Stimulated activated CD4-positive, alpha-beta T cell treated with anti-CD3 and anti-CD28 coated beads, Interleukin-1b, Interleukin-23, amount 100 ng/mL, for 24 hours (primary cell): ENCODE measurements around the gene MAN1A1.
"Not testable (repeated sequence)": the region's sequence is repeated elsewhere in the genome, so short reads cannot be mapped to it uniquely, and the experiment has no call there.

ENCODE experiments used
- DNase-seq, 4 experiments: peaks; one replicate each; pipeline ENCODE4 v3.0.0-alpha.2; 2020; ENCODE audit warnings: low read depth in 4 of 4, low spot score in 1 of 4

The MAN1A1 gene

GRCh38 chr6:119349361-119350201 is at the start of gene MAN1A1:
Gene MAN1A1, minus strand, starts transcription at chr6:119349761. Its CDS starts 696 bp downstream, at chr6:119349065.
- peak; percentile 66 to 85 (median 79) for DNase-seq

DNA sequence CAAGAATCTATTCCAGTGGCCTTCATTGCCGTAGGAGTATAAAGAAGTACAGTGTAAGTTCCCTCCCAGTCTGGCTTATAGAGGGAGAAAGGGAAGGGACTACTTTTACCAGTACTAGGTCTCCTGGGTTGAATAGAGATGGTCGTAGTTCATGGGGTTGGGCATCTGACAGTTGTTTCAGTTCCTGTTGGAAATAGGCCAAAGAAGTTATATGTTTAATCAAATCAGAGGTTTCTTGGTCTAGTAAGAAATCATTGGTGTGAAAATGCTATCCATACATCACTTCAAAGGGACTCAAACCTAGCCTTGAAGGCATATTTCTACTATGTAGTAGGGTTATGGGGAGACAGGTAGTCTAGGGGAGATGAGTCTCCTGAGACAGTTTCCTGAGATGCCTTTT is 45.6 kb upstream of the MAN1A1 start:
- DNase-seq, result no peak

DNA sequence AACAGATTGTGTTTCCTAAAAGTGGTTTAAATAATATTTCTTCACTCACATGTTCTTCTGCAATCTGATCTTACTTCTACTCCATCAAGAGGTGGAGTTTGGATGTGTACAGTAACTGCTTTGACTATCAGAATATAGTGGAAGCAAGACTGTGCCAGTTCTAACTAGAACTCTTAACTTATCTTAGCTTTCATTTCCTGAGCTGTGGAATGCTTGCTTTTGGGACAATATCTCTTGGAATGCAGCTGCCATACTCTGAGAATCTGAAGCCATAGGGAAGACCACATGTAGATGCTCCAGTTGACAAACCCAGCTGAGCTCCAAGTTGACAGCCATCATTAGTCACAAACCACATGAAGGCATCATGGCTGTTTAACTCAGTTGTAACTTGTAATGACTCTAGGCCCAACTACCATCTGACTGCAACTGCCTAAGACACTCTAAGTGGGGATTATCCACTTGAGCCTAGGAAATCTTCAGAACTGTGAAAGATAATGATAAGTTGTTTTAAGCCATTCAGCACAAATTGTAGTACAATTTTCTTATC is 40.8 kb upstream of the MAN1A1 start:
- no peak for DNase-seq

GRCh38 chr6:119385994-119386393 is 36.4 kb upstream of the MAN1A1 start:
- no peak for DNase-seq

- no peak for DNase-seq
Measured at GRCh38 chr6:119384444-119384843, 34.9 kb upstream of the MAN1A1 start.

GRCh38 chr6:119379809-119380208 is 30.2 kb upstream of the MAN1A1 start:
- no peak for DNase-seq

DNA sequence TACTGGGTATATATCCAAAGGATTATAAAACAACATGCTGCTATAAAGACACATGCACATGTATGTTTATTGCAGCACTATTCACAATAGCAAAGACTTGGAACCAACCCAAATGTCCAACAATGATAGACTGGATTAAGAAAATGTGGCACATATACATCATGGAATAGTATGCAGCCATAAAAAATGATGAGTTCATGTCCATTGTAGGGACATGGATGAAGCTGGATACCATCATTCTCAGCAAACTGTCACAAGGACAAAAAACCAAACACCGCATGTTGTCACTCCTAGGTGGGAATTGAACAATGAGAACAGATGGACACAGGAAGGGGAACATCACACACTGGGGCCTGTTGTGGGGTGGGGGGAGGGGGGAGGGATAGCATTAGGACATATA is 27.5 kb upstream of the MAN1A1 start:
- not testable (repeated sequence) for DNase-seq

- DNase-seq, result no peak
Measured at GRCh38 chr6:119370080-119370479, 20.5 kb upstream of the MAN1A1 start.

- DNase-seq, result no peak
Measured at GRCh38 chr6:119368921-119369320, 19.4 kb upstream of the MAN1A1 start.

DNA sequence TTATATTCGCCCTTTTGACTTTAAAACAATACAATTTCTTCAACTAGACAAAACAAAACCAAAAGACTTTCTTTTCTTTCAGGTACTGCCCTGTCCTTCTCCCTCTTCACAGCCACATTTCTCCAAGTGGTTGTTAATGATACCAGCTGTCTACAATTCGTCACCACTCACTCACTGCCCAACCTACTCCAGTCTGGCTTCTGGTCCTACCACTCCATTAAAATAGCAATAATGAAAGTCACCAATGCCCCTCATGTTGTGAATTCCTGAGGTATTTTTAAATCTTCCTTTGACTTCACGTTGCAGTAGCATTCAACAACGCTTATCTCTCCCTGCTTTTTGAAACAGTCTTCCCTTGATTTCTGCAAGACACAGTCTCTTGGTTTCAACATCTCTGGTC is 11.6 kb upstream of the MAN1A1 start:
- DNase-seq, result no peak

- DNase-seq, result no peak
Measured at GRCh38 chr6:119360262-119360915, 10.8 kb upstream of the MAN1A1 start.

DNA sequence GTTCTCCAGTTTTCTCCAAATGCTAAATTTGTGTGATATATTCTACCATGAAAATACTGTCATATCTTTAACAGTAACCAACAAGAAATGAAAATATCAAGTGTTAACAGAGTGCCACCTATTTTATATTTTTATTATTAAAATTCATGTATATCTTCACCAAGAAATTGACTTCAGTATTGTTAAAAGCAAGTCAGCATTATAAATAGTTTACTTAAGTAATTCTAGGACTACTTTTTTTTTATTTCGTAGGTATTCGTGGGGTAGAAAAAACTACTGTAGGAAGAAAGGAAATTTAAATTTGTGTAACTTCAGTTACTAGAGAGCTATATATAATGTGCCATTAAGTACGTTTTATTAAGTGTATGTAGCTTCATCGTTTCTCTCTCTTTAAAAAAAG is 6.3 kb upstream of the MAN1A1 start:
- no peak for DNase-seq

DNA sequence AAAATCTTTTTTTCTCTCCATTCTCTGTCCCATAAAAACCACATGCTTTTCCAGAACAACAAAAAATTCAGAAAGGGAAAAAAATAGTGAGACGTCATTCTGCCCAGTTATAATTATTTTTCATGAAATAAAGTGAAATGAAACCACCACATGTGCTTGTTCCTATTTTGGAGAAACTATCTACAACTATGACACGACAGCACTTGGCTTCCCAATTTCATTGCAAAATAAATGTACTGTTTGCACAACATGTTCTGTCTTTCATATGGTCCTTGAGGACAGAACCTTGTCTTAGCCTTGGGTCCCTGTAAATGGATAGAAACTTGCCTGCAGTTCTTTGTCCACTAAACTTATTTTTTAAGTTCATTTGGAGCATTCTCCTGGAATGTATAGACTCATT is 5.6 kb upstream of the MAN1A1 start:
- no peak for DNase-seq

DNA sequence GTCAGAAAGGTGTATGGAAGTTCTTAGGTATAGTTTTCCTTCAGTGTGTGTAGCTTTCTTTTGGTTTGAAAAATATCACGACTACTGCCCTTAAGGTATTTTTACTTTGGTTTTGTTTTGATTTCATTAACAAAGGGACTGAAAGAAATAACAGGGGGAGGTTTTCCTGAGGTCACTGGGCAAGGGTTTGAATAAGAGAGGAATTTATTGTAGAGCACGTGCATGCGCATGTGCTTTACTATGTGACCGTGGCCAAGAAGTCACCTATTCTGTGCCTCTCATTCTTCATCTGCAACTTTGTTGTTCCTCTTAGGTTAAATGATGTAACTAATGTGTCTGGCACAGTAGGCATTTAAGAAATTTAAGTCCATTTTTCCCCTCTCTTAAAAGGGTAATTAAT is 4.1 kb upstream of the MAN1A1 start:
- no peak for DNase-seq

- no peak for DNase-seq
Measured at GRCh38 chr6:119352001-119352400, 2.4 kb upstream of the MAN1A1 start.

GRCh38 chr6:119350952-119351372 is 1.4 kb upstream of the MAN1A1 start:
- no peak for DNase-seq

- peak in 3 of 4 experiments; percentile 21 to 42 (median 33) for DNase-seq
Measured at GRCh38 chr6:119350202-119350951, 816 bp upstream of the MAN1A1 start.

DNA sequence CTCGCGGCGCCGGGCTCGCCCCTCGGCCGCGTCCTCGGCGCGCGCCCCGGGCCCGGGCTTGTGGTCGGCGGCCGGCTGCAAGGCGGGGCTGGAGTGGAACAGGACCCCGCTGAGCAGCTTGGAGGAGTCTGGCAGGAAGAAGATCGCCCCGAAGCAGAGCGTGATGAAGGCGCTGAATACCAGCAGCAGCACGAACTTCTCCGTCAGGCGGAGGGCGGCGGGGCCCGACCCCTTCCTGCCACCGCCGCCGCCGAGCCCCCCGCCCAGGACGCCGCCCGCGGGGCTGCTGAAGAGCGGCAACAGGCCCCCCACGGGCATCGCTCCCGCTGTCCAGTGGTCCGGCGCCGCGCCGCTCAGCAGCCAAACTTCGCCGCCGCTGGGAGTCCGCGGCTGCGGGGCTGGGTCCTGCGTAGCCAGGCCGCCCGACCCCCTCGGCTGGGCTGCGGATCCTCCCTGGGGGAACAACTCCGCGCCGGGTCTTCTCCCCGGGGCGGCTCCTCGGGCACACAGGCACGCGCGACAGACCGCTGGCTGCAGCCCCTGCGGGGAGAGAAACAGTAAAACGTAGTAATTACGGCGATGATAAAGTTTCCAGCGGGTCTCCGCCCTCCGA is 707 bp downstream of the MAN1A1 start:
- DNase-seq, result peak in 2 of 4 experiments; percentile 5 to 14

DNA sequence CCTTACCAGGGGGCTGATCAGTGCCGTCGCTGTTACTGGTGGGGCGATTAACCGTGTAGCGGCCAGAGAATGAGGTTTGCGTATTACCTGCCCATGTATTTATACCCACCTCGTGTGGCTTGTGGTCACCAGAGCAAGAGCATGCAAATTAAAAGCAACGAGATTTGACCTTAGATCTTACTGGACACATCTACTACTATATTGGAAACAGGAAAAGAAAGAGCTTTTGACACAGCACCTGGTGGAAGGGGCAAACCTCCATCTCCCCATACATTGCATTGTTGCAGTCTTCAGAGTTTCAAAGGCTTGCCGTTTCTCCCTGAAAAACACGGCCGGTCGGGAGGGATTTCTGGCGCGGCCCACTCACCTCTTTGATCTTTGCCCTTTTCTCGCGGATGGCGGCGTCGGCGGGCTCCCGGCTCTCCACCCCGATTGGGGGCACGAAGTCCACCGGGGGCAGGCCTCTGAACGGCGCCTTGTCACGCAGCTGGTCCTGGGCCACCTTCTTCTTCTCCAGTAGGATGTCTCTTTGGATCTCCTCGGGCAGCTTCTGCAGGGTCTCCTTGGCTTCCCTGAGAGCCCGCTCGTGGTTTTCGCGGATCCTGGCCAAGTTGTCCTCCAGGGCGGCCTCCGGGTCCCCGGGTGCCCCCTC is 1.3 kb downstream of the MAN1A1 start:
- DNase-seq, result peak in 2 of 4 experiments; percentile 9 to 11

- peak in 1 of 4 experiments; percentile 1 for DNase-seq
Measured at GRCh38 chr6:119347466-119348095, 2.0 kb downstream of the MAN1A1 start.
